HG02852 (cell line): ENCODE data around the gene EXOSC5.
"Not testable (repeated sequence)": the region's sequence is repeated elsewhere in the genome, so short reads cannot be mapped to it uniquely, and the experiment has no call there.

Source experiments
- ATAC-seq: cut with Tn5 transposase; IDR thresholded peaks from one replicate; pipeline ENCODE4 v1.9.1; 2021; ENCODE audit warnings: mild to moderate bottlenecking, moderate library complexity; ENCODE audit not compliant: unreplicated experiment

Gene EXOSC5

GRCh38 chr19:41371541-41371940 is 25.6 kb downstream of the EXOSC5 start:
- ATAC-seq = no peak

- ATAC-seq = not testable (repeated sequence)
Observed at GRCh38 chr19:41371119-41371518, 26.0 kb downstream of the EXOSC5 start.

GRCh38 chr19:41369769-41370168 is 27.4 kb downstream of the EXOSC5 start:
- no peak for ATAC-seq

GRCh38 chr19:41367848-41368301 is 29.3 kb downstream of the EXOSC5 start:
- no peak for ATAC-seq

- ATAC-seq = no peak
Observed at GRCh38 chr19:41366089-41366488, 31.1 kb downstream of the EXOSC5 start.

GRCh38 chr19:41364524-41365391 is 32.4 kb downstream of the EXOSC5 start:
- no peak for ATAC-seq

GRCh38 chr19:41363753-41364523 is 33.2 kb downstream of the EXOSC5 start, which contains the start of gene B9D2:
TSS of gene B9D2 (minus strand) at chr19:41364149. CDS start at chr19:41363519, 630 bp downstream.
- ATAC-seq = peak; percentile 87

- no peak for ATAC-seq
Observed at GRCh38 chr19:41363371-41363752, 33.8 kb downstream of the EXOSC5 start.

- no peak for ATAC-seq
Observed at GRCh38 chr19:41362143-41362847, 34.9 kb downstream of the EXOSC5 start.

- no peak for ATAC-seq
Observed at GRCh38 chr19:41359741-41360140, 37.4 kb downstream of the EXOSC5 start.

GRCh38 chr19:41357746-41358145 is 39.4 kb downstream of the EXOSC5 start:
- no peak for ATAC-seq

- ATAC-seq = no peak
Observed at GRCh38 chr19:41356984-41357739, 40.0 kb downstream of the EXOSC5 start.

GRCh38 chr19:41355802-41356201 is 41.4 kb downstream of the EXOSC5 start:
- no peak for ATAC-seq

GRCh38 chr19:41355035-41355434 is 42.1 kb downstream of the EXOSC5 start:
- no peak for ATAC-seq

GRCh38 chr19:41354343-41354953 is 42.7 kb downstream of the EXOSC5 start:
- ATAC-seq = no peak

GRCh38 chr19:41353466-41354342 is 43.5 kb downstream of the EXOSC5 start, which contains the start of gene TGFB1:
TSS of gene TGFB1 (minus strand) at chr19:41353922. CDS start at chr19:41353044, 878 bp downstream.
- peak; percentile 40 for ATAC-seq

- no peak for ATAC-seq
Observed at GRCh38 chr19:41352609-41353465, 44.3 kb downstream of the EXOSC5 start.

- no peak for ATAC-seq
Observed at GRCh38 chr19:41352279-41352608, 44.9 kb downstream of the EXOSC5 start.
